ENCODE data around the gene PXT1. TPM values are rescaled to one million over a fixed set of nuclear protein-coding genes. Genes with fewer than 3 reads are reported as not detected.
A peak's percentile ranks its signal among the peaks of the same experiment; 100 is the strongest.

Gene PXT1
- total and polyA plus RNA-seq, 9 of the 15 experiments (the other 6 are each of a cell fraction or from before 2014, with no cell fraction given) = 0.09 to 0.11 (median 0.10) TPM; not detected in 5

GRCh38 chr6:36350681-36351571, 91.7 kb downstream of the PXT1 start (continued):
- TF ChIP-seq IRF9 (tag; IDR thresholded peaks at IDR 0.05) = no peak
- peak; percentile 73 for TF ChIP-seq VEZF1 (CRISPR knock-in tag; IDR thresholded peaks at IDR 0.05)
- no peak for TF ChIP-seq AFF4 (CRISPR knock-in tag; IDR thresholded peaks at IDR 0.05)
- TF ChIP-seq MEF2A (IDR thresholded peaks at IDR 0.05; ENCODE audit: control insufficient read depth, low read depth, low read length) = peak; percentile 91
- no peak for TF ChIP-seq ZNF408 (CRISPR knock-in tag; IDR thresholded peaks at IDR 0.05; ENCODE audit: low read depth)
- TF ChIP-seq HMG20A (CRISPR knock-in tag; conservative IDR thresholded peaks at IDR 0.05) = peak; percentile 85
- peak; percentile 69; the same call in 1 of the 2 replicates for TF ChIP-seq ARID3A (IDR thresholded peaks at IDR 0.05; ENCODE audit: borderline replicate concordance, low read depth, low read length)
- TF ChIP-seq ATF4 (CRISPR knock-in tag; IDR thresholded peaks at IDR 0.05) = peak; percentile 27; the same call in 1 of the 2 replicates
- TF ChIP-seq CBFB (CRISPR knock-in tag; IDR thresholded peaks at IDR 0.05) = peak; percentile 82; the same call in 1 of the 2 replicates
- no peak for TF ChIP-seq SRF (CRISPR knock-in tag; IDR thresholded peaks at IDR 0.05)
- no peak for TF ChIP-seq ZZZ3 (IDR thresholded peaks at IDR 0.05)
- TF ChIP-seq DDX20 (tag; IDR thresholded peaks at IDR 0.05; ENCODE audit: low read depth) = 0 out of 2 replicates have a peak, but pooled peaks have one; percentile 29
- no peak for TF ChIP-seq E4F1 (CRISPR knock-in tag; IDR thresholded peaks at IDR 0.05; ENCODE audit: borderline replicate concordance)
